H1 (cell line): ENCODE measurements around the gene KRTAP15-1. TPM values are rescaled to one million over a fixed set of nuclear protein-coding genes. Genes with fewer than 3 reads are reported as not detected.

ENCODE experiments used
- CTCF ChIA-PET: fragments of 300-600 bp; sonication (Branson Sonifier 250); formaldehyde crosslinking; loops from one replicate; lab custom pipeline; 2021; ENCODE audit not compliant: partially characterized antibody; lab: Charles Lee
- POLR2A ChIA-PET: fragments of 300-600 bp; sonication (Branson Sonifier 250); formaldehyde crosslinking; loops from one replicate; lab custom pipeline; 2021; ENCODE audit warnings: inconsistent platforms; ENCODE audit not compliant: partially characterized antibody; lab: Charles Lee
- DNase-seq, 2 experiments: peaks; one replicate each; pipeline versions ENCODE4 v3.0.0 to v3.0.0-alpha.2; 2010 to 2022; ENCODE audit warnings: low spot score in 2 of 2, low read depth in 1 of 2, mixed read lengths in 1 of 2
- FAIRE-seq: peaks from 2 replicates; lab custom pipeline; 2011; peaks lifted over from hg19 to GRCh38; lab: Jason Lieb, UNC
- H2AFZ ChIP-seq: 2 replicates; pipeline ENCODE4 v1.8.1; 2012; ENCODE audit warnings: low read length, inconsistent platforms
- H2AK5ac ChIP-seq: 2 replicates; pipeline ENCODE4 v1.6.1; 2013; ENCODE audit warnings: low read depth, low read length
- H2BK120ac ChIP-seq: replicated peaks from 2 replicates; pipeline ENCODE3; 2013; ENCODE audit warnings: low read depth, low read length, inconsistent platforms
- H2BK12ac ChIP-seq: 2 replicates; pipeline ENCODE4 v1.6.1; 2013; ENCODE audit warnings: low read depth, low read length
- H2BK15ac ChIP-seq: 2 replicates; pipeline ENCODE4 v1.6.1; 2013; ENCODE audit warnings: low read length
- H2BK20ac ChIP-seq: 2 replicates; pipeline ENCODE4 v1.6.1; 2013; ENCODE audit warnings: low read length
- H2BK5ac ChIP-seq: 2 replicates; pipeline ENCODE4 v1.6.1; 2013; ENCODE audit warnings: low read depth, low read length
- H3K14ac ChIP-seq: 2 replicates; pipeline ENCODE4 v1.6.1; 2013; ENCODE audit warnings: inconsistent platforms; ENCODE audit not compliant: insufficient read length
- H3K18ac ChIP-seq: 2 replicates; pipeline ENCODE4 v1.6.1; 2013; ENCODE audit warnings: low read length; ENCODE audit errors: extremely low read depth
- H3K23ac ChIP-seq: 2 replicates; pipeline ENCODE4 v1.6.1; 2013; ENCODE audit warnings: inconsistent platforms; ENCODE audit not compliant: insufficient read length
- H3K23me2 ChIP-seq: 2 replicates; pipeline ENCODE4 v1.6.1; 2013; ENCODE audit warnings: low read depth, low read length
- H3K27ac ChIP-seq: 2 replicates; pipeline ENCODE4 v1.6.1; 2011; ENCODE audit warnings: low read depth, low read length, inconsistent platforms
- H3K27me3 ChIP-seq, 4 experiments: replicated peaks in 1 of 4; 1 replicate in 1 of 4; 2 replicates in 3 of 4; pipeline versions ENCODE4 v1.6.1 to v1.8.1; 2011 to 2013; ENCODE audit warnings: low read length in 3 of 4, mild to moderate bottlenecking in 3 of 4, inconsistent platforms in 2 of 4, mixed read lengths in 2 of 4, moderate library complexity in 1 of 4; ENCODE audit not compliant: control insufficient read depth in 3 of 4, insufficient read depth in 3 of 4; ENCODE audit errors: extremely low read depth in 1 of 4
- H3K36me3 ChIP-seq, 4 experiments: 2 replicates each; pipeline versions ENCODE4 v1.6.1 to v1.8.1; 2011 to 2013; ENCODE audit warnings: mild to moderate bottlenecking in 4 of 4, low read length in 3 of 4, moderate library complexity in 2 of 4, control low read depth in 1 of 4, inconsistent platforms in 1 of 4; ENCODE audit not compliant: insufficient read depth in 4 of 4, control insufficient read depth in 2 of 4
- H3K4ac ChIP-seq: replicated peaks from 2 replicates; pipeline ENCODE3; 2013; ENCODE audit warnings: low read length, low read depth, mixed read lengths, inconsistent platforms; ENCODE audit not compliant: insufficient read length
- H3K4me1 ChIP-seq, 4 experiments: replicated peaks in 1 of 4; 1 replicate in 1 of 4; 2 replicates in 3 of 4; pipeline versions ENCODE4 v1.6.1 to v1.8.1; 2011 to 2013; ENCODE audit warnings: low read length in 3 of 4, inconsistent platforms in 2 of 4, mixed read lengths in 1 of 4; ENCODE audit not compliant: insufficient read depth in 4 of 4, control insufficient read depth in 3 of 4
- H3K4me2 ChIP-seq, 2 experiments: 2 replicates each; pipeline versions ENCODE4 v1.6.1 to v1.8.1; 2011 to 2013; ENCODE audit warnings: low read depth in 2 of 2, low read length in 2 of 2, control low read depth in 1 of 2, inconsistent platforms in 1 of 2, mild to moderate bottlenecking in 1 of 2; ENCODE audit not compliant: insufficient read depth in 1 of 2
- H3K4me3 ChIP-seq, 4 experiments: fragments of 200-600, 300-600 bp in 1 of 4; sonication (generic), shearing (Covaris generic), sonication (Bioruptor Twin) in 1 of 4; 2 replicates each; pipeline versions ENCODE4 v1.5.1 to v1.8.1; 2011 to 2016; ENCODE audit warnings: low read length in 4 of 4, low read depth in 3 of 4, control low read depth in 2 of 4, inconsistent platforms in 2 of 4, mild to moderate bottlenecking in 2 of 4, mixed read lengths in 1 of 4, moderate library complexity in 1 of 4; ENCODE audit not compliant: insufficient read depth in 2 of 4; ENCODE audit errors: extremely low read depth in 1 of 4
- H3K56ac ChIP-seq: replicated peaks from 2 replicates; pipeline ENCODE3; 2013; ENCODE audit warnings: low read depth, mild to moderate bottlenecking, mixed read lengths, low read length, inconsistent platforms; ENCODE audit not compliant: insufficient read length
- H3K79me1 ChIP-seq: 2 replicates; pipeline ENCODE4 v1.6.1; 2013; ENCODE audit warnings: low read depth, low read length, control low read depth
- H3K79me2 ChIP-seq, 2 experiments: 2 replicates each; pipeline versions ENCODE4 v1.6.1 to v1.8.1; 2012 to 2013; ENCODE audit warnings: low read length in 2 of 2, mild to moderate bottlenecking in 2 of 2, inconsistent platforms in 1 of 2; ENCODE audit not compliant: insufficient read depth in 2 of 2, control insufficient read depth in 1 of 2
- H3K9ac ChIP-seq, 4 experiments: replicated peaks in 1 of 4; 1 replicate in 1 of 4; 2 replicates in 3 of 4; pipeline versions ENCODE4 v1.6.1 to v1.8.1; 2011 to 2013; ENCODE audit warnings: low read depth in 3 of 4, low read length in 3 of 4, control low read depth in 2 of 4, mild to moderate bottlenecking in 2 of 4, moderate library complexity in 2 of 4, inconsistent platforms in 1 of 4; ENCODE audit errors: extremely low read depth in 1 of 4
- H3K9me3 ChIP-seq, 2 experiments: 2 replicates each; pipeline versions ENCODE4 v1.6.1 to v1.8.1; 2012 to 2013; ENCODE audit warnings: mild to moderate bottlenecking in 2 of 2, moderate library complexity in 2 of 2, control low read depth in 1 of 2, inconsistent platforms in 1 of 2, low read depth in 1 of 2, low read length in 1 of 2, mixed read lengths in 1 of 2; ENCODE audit not compliant: insufficient read depth in 2 of 2
- H4K20me1 ChIP-seq, 2 experiments: replicated peaks in 1 of 2; 2 replicates each; pipeline versions ENCODE3 to v1.8.1; 2011 to 2013; ENCODE audit warnings: inconsistent platforms in 2 of 2, low read length in 2 of 2, mild to moderate bottlenecking in 1 of 2; ENCODE audit not compliant: insufficient read depth in 2 of 2, control insufficient read depth in 1 of 2
- H4K5ac ChIP-seq: 2 replicates; pipeline ENCODE4 v1.6.1; 2013; ENCODE audit warnings: low read length, low read depth, mixed read lengths, inconsistent platforms; ENCODE audit not compliant: insufficient read length
- H4K8ac ChIP-seq: 2 replicates; pipeline ENCODE4 v1.8.0; 2013; ENCODE audit warnings: mild to moderate bottlenecking, moderate library complexity, low read length, inconsistent platforms; ENCODE audit not compliant: insufficient read depth; ENCODE audit errors: extremely low read depth
- H4K91ac ChIP-seq: replicated peaks from 2 replicates; pipeline ENCODE3; 2013; ENCODE audit warnings: low read length, mixed read lengths, inconsistent platforms; ENCODE audit not compliant: insufficient read length
- CREB1 ChIP-seq: IDR thresholded peaks from 2 replicates; pipeline ENCODE4 v1.6.1; 2012; ENCODE audit warnings: inconsistent platforms
- HDAC2 ChIP-seq, 2 experiments: fragments of 300-600 bp in 1 of 2; sonication (generic) in 1 of 2; IDR thresholded peaks; 2 replicates each; pipeline ENCODE4 v1.6.1; 2011 to 2012; ENCODE audit warnings: low read depth in 2 of 2, low read length in 2 of 2, mild to moderate bottlenecking in 2 of 2, moderate library complexity in 2 of 2, borderline replicate concordance in 1 of 2, inconsistent platforms in 1 of 2
- JUND ChIP-seq: IDR thresholded peaks from 2 replicates; pipeline ENCODE4 v1.6.1; 2011; ENCODE audit warnings: mild to moderate bottlenecking, improper control_type of control experiment, low read length
- KDM4A ChIP-seq: IDR thresholded peaks from one replicate; pipeline ENCODE4 v1.7.1; 2012; ENCODE audit warnings: low read depth, mild to moderate bottlenecking, moderate library complexity, low read length, inconsistent platforms; ENCODE audit not compliant: severe bottlenecking
- NANOG ChIP-seq: IDR thresholded peaks from 2 replicates; pipeline ENCODE4 v1.6.1; 2011; ENCODE audit warnings: low read length, low read depth, mild to moderate bottlenecking, inconsistent platforms; ENCODE audit not compliant: insufficient read depth, poor library complexity, severe bottlenecking
- SIRT6 ChIP-seq: IDR thresholded peaks from one replicate; pipeline ENCODE4 v1.7.1; 2012; ENCODE audit warnings: low read length, inconsistent platforms
- SP1 ChIP-seq: IDR thresholded peaks from 2 replicates; pipeline ENCODE4 v1.6.1; 2011; ENCODE audit warnings: low read depth, low read length
- WGBS, 2 experiments: shearing (Covaris generic) in 1 of 2; methylation state at CpG; one replicate each; pipeline versions ENCODE4 v1.1.6 to v1.1.7; 2013 to 2015; ENCODE audit warnings: low lambda C conversion rate in 2 of 2, mixed read lengths in 2 of 2, inconsistent platforms in 1 of 2, low coverage in 1 of 2, missing lambda C conversion rate in 1 of 2; ENCODE audit not compliant: insufficient replicate concordance in 2 of 2, insufficient coverage in 1 of 2, insufficient read length in 1 of 2; ENCODE audit errors: extremely low coverage in 1 of 2, missing lambda C conversion rate in 1 of 2; 5-methylcytosine and 5-hydroxymethylcytosine counted together
- polyA plus RNA-seq, 7 experiments: library from polyadenylated mRNA; depleted of rRNA in 3 of 7; stranded (reverse) in 5 of 7; unstranded in 2 of 7; fragments of >200 nt in 5 of 7; fragments of 200-250 nt in 2 of 7; gene quantifications; 1 replicate in 5 of 7; 2 replicates in 1 of 7; 4 replicates in 1 of 7; pipeline versions ENCODE4 v1.2.1 to v1.2.3, GENCODE V29; 2011 to 2013; ENCODE audit warnings: missing spikeins in 2 of 7, mixed read lengths in 2 of 7
- total RNA-seq: library from RNA; stranded (reverse); fragmentation: NEBNext Ultra II Directional; extraction: Animal tissue kit (Norgen Biotek cat#: 25700); gene quantifications from 2 replicates; pipeline ENCODE4 v1.2.1, GENCODE V29; 2021
- TF ChIP-seq, protein P1 (sequence below), 3 experiments: IDR thresholded peaks; 1 replicate in 2 of 3; 2 replicates in 1 of 3; pipeline versions ENCODE4 v1.5.1 to v1.6.1; 2011; ENCODE audit warnings: low read length in 3 of 3, mild to moderate bottlenecking in 3 of 3, inconsistent platforms in 2 of 3, low read depth in 1 of 3, moderate library complexity in 1 of 3; ENCODE audit not compliant: insufficient read depth in 1 of 3; ENCODE audit errors: control extremely low read depth in 1 of 3
- TF ChIP-seq, protein P2 (sequence below): IDR thresholded peaks from 2 replicates; pipeline ENCODE4 v1.6.1; 2012; ENCODE audit warnings: low read length, inconsistent platforms
- TF ChIP-seq, protein P3 (sequence below): IDR thresholded peaks from 2 replicates; pipeline ENCODE4 v1.6.1; 2012; ENCODE audit warnings: inconsistent platforms

The KRTAP15-1 gene
- total and polyA plus RNA-seq, 2 of the 8 experiments (the other 6 are each of a cell fraction or from before 2014, with no cell fraction given) = not detected

DNA sequence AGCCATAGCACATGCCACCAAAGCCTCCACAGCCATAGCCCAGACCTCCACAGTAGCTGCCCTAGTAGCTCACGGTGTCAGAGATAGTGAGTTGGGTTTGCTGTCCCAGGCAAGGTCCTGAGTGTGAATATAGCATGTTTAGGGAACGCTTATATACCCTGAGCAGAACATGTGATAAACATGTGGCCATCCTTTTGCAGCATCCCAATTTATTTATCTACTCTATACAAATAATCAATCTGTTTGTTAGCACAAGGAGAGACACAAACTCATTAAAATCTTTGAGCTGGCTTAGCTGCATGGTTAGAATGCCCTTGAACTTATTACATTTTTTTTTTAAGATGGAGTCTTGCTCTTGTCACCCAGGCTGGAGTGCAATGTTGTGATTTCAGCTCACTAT lies 47.3 kb downstream of the KRTAP15-1 start, which contains the start of gene KRTAP19-2:
Gene KRTAP19-2 (minus strand): TSS at position 101 of the 400 bp plus-strand sequence. CDS start 88 bp downstream, at position 13.
- Histone ChIP-seq H3K23ac (no peak within 1 kb of the TSS), H3K18ac (no peak within 1 kb of the TSS), H3K9me3 (peaks cover 13 to 18% of the 10 kb centered on the region in 2 experiments), H3K56ac (no peak within 1 kb of the TSS), H3K36me3 (no peaks in the 10 kb centered on the region), H4K5ac (no peak within 1 kb of the TSS), H3K4ac (no peak within 1 kb of the TSS), H3K79me2 (no peaks in the 10 kb centered on the region), H3K14ac (no peak within 1 kb of the TSS), H4K8ac (no peak within 1 kb of the TSS), H3K27me3 (no peaks in the 10 kb centered on the region), H4K20me1 (no peaks in the 10 kb centered on the region), H3K9ac (no peak within 1 kb of the TSS), H3K27ac (no peak within 1 kb of the TSS), H3K4me1 (no peaks in the 10 kb centered on the region), H3K4me3 (no peak within 1 kb of the TSS), H2BK20ac (no peak within 1 kb of the TSS), H3K79me1 (no peaks in the 10 kb centered on the region), H2BK5ac (no peak within 1 kb of the TSS), H3K4me2 (no peak within 1 kb of the TSS), H2AFZ (no peak within 1 kb of the TSS), H2BK15ac (no peak within 1 kb of the TSS), H2BK120ac (no peak within 1 kb of the TSS), H2AK5ac (no peak within 1 kb of the TSS), H3K23me2 (no peaks in the 10 kb centered on the region), H4K91ac (no peak within 1 kb of the TSS), H2BK12ac (no peak within 1 kb of the TSS)
- FAIRE-seq (no peak), DNase-seq (no peak)
- 100% methylated on average over 2 of the region's 2 CpGs; no CpG with 5 or more reads in 1 of the 2 experiments for WGBS, 2 experiments
- CTCF ChIA-PET = interaction anchor here (0.7 kb wide), 1 partner anchor 42 kb away, joined by 3 read pairs; no protein-coding TSS in a partner anchor
- POLR2A ChIA-PET = no interaction called here
- TF ChIP-seq SP1 (no peak), KDM4A (no peak), SIRT6 (no peak), HDAC2 (IDR thresholded peaks at IDR 0.05; ENCODE audit: borderline replicate concordance in 1 of 2, low read depth in 2 of 2, low read length in 2 of 2) (no peak), JUND (no peak), NANOG (no peak), CREB1 (no peak)
- TF ChIP-seq, protein P1, sequence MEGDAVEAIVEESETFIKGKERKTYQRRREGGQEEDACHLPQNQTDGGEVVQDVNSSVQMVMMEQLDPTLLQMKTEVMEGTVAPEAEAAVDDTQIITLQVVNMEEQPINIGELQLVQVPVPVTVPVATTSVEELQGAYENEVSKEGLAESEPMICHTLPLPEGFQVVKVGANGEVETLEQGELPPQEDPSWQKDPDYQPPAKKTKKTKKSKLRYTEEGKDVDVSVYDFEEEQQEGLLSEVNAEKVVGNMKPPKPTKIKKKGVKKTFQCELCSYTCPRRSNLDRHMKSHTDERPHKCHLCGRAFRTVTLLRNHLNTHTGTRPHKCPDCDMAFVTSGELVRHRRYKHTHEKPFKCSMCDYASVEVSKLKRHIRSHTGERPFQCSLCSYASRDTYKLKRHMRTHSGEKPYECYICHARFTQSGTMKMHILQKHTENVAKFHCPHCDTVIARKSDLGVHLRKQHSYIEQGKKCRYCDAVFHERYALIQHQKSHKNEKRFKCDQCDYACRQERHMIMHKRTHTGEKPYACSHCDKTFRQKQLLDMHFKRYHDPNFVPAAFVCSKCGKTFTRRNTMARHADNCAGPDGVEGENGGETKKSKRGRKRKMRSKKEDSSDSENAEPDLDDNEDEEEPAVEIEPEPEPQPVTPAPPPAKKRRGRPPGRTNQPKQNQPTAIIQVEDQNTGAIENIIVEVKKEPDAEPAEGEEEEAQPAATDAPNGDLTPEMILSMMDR (IDR thresholded peaks at IDR 0.05; ENCODE audit: control extremely low read depth in 1 of 3, insufficient read depth in 1 of 3, low read depth in 1 of 3, low read length in 3 of 3) = no peak
- TF ChIP-seq, protein P2, sequence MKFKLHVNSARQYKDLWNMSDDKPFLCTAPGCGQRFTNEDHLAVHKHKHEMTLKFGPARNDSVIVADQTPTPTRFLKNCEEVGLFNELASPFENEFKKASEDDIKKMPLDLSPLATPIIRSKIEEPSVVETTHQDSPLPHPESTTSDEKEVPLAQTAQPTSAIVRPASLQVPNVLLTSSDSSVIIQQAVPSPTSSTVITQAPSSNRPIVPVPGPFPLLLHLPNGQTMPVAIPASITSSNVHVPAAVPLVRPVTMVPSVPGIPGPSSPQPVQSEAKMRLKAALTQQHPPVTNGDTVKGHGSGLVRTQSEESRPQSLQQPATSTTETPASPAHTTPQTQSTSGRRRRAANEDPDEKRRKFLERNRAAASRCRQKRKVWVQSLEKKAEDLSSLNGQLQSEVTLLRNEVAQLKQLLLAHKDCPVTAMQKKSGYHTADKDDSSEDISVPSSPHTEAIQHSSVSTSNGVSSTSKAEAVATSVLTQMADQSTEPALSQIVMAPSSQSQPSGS = no peak
- TF ChIP-seq, protein P3, sequence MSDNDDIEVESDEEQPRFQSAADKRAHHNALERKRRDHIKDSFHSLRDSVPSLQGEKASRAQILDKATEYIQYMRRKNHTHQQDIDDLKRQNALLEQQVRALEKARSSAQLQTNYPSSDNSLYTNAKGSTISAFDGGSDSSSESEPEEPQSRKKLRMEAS = no peak
